HG02973 (cell line): ENCODE results near the gene TPCN2.
"Not testable (repeated sequence)": the region's sequence is repeated elsewhere in the genome, so short reads cannot be mapped to it uniquely, and the experiment has no call there.

Experiments
- ATAC-seq: cut with Tn5 transposase; IDR thresholded peaks from one replicate; pipeline ENCODE4 v1.9.1; 2021; ENCODE audit warnings: moderate library complexity; ENCODE audit not compliant: unreplicated experiment

Gene TPCN2

DNA sequence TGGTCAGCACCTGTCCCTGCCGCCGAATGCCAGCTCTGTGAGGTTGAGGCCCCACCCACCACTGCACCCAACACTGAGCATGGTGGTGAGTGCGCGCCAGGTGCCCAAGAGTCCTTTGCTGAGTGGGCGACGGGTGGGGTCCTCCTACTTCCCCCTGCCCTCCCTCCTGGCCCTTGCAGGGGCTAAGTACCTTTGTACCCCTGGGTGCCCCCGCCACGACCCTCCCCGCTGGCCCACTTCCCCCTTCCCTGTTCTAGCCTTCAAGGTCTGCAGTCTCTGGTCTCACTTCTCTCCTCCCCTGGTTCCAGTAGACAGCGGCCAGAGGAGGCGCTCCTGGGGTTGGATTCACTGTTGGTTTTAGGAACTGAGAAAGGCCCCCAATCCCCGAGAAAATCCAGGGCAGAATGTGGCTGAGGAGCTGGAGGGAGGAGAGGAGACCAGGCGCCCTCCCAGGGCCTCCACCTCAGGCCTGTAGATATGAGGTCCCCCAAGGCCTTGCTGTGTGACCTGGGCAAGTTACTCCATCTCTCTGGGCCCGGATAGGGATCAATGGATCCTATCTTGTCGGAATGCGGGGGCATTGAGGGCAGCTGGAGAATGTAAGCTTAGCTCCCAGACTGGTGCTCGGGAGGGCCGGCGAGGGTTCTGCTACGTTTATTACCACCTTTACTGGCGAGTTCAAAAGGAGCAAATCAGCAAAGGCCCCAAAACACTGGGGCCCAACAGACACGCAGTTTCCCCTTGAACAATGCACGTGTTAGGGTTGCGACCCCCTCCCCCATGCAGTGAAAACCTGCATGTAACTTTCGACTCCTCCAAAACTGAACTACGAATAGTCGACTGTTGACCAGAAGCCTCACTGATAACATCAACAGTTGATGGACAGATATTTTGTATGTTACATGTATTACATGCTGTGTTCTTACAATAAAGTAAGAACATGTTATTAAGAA is 75.1 kb downstream of the TPCN2 start:
- no peak for ATAC-seq

DNA sequence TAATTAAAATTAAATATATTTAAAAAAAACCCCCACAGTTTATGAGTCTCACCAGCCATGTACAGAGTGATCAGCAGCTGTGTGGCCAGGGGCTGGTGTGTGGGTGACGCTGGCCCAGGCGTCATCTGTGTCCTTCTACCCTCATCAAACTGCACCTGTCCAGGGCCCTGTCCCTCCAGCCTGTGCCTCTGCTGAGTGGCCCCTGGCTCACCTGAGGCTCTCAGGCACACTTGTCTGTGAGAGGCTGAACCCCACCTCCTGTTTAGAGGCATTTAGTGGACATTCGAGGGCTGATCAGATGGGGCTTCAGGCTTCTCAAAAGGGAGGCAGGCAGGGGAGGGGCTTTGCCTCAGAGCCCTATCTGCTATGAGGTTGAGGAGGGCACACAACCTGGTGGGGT is 77.1 kb downstream of the TPCN2 start:
- ATAC-seq, result no peak

- no peak for ATAC-seq
Observed at GRCh38 chr11:69126286-69126685, 77.6 kb downstream of the TPCN2 start.

DNA sequence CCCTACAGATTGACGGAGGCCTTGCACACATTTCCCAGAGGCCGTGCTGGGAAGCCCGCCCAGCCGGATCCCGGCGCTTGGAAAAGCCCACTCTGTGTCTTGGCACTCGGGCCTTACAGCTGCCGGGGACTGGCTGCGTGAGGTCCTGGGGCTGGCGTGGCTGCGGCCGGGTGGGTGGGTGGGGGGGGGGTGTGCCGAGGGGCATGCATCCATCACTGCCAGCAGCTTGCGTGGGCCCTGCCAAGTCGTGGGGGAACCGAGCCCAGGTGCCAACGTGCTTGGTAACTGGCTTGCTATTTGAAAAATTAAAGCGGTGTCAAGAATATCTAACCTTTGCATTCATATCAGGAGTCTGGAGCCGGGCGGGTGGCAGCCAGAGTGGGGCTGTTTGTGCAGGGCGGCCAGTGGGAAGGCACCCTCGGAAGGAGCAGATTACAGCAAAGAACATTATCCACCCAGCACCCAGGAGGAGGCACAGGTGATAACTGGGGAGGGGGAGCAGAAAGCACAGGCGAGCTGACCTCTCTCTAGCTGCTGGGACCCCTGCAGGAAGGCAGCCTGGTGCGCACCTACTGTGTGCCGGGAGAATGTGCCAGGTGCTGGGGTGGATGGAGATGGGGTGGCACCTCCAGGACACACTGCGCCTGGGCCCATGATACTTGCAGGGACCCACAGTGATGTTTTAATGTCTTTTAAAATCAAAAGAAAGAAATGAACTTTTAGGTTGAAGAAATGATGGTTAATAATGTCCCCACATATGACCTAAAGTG is 78.5 kb downstream of the TPCN2 start:
- no peak for ATAC-seq

- no peak for ATAC-seq
Observed at GRCh38 chr11:69127884-69128283, 79.2 kb downstream of the TPCN2 start.

- ATAC-seq, result no peak
Observed at GRCh38 chr11:69129053-69129452, 80.3 kb downstream of the TPCN2 start.

GRCh38 chr11:69129647-69130046 is 80.9 kb downstream of the TPCN2 start:
- ATAC-seq, result no peak

DNA sequence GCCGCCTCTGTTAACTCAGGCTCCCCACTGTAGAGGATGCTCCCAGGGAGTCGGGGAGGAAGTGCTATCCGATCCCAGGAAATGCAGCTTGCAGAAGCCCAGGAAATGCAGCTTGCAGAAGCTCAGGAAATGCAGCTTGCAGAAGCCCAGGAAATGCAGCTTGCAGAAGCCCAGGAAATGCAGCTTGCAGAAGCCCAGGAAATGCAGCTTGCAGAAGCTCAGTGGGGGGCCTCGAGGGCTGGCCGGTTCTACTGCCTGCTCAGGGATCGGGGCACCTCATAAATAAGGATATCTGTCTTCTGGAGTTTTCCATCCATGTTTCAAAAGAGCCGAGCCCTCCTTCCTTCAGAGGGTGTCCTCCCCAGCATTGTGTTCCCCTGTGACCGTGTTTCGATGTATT is 81.9 kb downstream of the TPCN2 start:
- ATAC-seq, result no peak

DNA sequence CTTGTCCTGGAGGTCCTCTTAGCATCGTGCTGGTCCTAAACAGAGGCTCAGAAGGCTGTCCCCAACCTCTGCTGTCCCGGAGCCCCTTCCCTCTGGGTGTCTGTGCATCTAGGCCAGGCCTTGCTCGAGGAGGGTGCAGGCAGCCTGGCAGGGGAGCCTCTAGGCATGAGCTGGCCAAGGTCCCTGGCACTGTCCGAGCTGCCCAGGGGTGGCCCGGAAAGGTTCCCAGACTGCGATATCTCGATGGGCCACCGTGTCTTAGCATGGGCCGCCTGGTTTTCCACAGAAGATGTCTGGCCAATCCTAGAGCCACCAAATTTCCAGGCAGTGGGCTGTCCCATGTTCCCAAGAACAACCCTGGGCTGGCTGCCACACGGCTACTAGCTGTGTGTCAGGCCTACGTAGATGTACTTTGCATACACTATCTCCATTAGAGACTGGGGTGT is 82.4 kb downstream of the TPCN2 start:
- no peak for ATAC-seq

GRCh38 chr11:69131644-69132300 is 83.0 kb downstream of the TPCN2 start:
- no peak for ATAC-seq

DNA sequence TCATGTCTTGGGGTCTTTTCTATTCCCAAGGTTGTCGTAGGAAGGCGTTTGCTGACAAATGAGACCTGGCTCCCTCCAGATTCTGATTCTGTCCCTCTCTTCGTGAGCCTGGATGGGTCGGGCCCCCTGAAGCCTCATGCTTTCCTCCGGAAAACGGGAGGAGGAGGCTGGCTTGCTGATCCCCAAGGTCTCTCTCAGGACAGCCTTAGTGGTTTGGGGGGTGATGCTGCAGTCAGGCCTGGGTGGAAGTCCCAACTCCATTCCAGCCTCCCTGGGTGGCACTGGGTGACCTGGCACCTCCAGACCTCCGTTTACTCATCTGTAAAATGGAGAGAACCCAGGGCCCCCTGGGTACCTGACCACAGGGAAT is 83.6 kb downstream of the TPCN2 start:
- no peak for ATAC-seq

DNA sequence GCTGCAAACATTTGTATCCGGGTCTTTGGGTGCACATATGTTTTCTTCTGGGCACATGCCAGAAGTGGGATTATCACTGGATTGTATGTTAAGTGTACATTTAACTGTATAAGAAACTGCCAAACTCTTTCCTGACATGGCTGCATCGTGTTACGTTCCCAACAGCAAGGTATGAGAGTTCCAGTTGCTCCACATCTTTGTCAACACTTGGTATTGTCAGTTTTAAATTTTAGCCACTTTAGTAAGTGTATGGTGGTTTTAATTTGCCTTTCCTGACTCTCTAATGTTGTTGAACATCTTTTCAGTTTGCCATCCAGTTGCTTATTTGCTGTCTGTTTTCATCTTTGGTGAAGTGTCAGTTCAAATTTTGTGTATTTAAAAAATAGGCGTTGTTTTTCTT is 84.5 kb downstream of the TPCN2 start:
- no peak for ATAC-seq

DNA sequence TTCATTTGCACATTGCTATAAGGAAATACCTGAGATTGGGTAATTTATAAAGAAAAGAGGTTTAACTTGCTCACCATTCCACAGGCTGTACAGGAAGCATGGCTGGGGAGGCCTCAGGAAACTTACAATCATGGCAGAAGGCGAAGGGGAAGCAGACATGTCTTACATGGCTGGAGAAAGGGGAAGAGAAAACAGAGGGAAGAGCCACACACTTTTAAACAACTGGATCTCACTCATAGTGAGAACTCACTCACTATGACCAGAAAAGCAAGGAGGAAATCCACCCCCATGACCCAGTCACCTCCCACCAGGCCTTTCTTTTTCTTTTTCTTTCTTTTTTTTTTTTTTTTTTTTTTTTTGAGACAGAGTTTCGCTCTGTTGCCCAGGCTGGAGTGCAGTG is 85.5 kb downstream of the TPCN2 start:
- ATAC-seq, result not testable (repeated sequence)

GRCh38 chr11:69134957-69135356 is 86.2 kb downstream of the TPCN2 start:
- ATAC-seq, result no peak

DNA sequence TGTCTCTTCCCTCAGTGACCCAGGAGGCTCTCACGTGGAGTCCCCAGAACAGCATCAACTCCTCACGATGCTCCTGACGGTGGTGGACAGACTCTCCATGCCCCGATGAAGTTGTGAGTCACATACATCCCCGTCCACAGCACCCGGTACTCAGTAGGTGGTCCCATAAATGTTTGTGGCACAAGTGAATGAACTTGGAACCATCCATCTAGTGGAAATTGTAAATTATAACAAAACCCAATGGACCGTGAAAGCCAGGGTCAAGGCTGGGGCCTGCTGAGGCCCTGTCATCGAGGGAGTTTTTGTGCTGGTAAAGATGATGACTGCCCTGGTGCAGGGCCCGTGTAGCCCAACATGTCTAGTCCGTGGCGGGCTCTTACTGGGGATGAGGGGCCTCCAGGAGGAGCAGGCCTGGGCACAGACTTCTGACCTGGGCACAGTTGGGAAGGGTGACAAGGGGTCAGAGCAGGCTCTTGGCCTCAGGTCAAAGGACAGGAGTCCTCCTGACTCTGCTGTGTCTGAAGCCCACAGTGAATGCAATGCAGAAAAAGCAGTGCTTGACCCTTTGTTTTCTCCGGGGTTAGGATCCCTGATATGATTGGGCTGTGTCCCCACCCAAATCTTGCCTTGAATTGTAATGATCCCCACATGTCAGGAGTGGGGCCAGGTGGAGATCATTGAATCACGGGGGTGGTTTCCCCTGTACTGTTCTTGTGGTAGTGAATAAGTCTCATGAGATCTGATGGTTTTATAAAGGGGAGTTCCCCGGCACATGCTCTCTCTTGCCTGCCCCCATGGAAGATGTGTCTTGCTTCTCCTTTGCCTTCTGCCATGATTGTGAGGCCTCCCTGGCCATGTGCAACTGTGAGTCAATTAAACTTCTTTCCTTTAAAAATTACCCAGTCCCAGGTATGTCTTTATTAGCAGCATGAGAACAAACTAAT is 87.0 kb downstream of the TPCN2 start:
- ATAC-seq, result no peak

DNA sequence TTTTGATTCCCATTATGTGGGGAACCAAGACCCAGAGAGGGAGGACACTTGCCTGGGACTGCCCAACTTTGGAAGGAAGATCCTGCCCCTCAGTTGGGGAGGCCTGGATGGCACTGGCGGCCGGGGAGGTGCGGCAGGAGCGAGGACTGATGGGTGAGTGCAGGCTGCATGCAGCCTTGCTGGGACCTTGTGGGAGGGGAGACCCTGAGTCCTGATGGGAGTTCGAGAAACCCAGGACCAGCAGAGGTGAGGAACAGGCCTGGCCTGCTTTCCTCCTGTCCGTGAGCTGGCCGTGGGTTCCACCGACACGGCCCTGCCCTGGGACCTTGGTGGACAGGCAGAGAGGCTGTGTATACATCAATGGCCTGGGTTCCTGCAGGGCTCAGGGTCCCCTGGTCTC is 87.7 kb downstream of the TPCN2 start:
- ATAC-seq, result no peak

DNA sequence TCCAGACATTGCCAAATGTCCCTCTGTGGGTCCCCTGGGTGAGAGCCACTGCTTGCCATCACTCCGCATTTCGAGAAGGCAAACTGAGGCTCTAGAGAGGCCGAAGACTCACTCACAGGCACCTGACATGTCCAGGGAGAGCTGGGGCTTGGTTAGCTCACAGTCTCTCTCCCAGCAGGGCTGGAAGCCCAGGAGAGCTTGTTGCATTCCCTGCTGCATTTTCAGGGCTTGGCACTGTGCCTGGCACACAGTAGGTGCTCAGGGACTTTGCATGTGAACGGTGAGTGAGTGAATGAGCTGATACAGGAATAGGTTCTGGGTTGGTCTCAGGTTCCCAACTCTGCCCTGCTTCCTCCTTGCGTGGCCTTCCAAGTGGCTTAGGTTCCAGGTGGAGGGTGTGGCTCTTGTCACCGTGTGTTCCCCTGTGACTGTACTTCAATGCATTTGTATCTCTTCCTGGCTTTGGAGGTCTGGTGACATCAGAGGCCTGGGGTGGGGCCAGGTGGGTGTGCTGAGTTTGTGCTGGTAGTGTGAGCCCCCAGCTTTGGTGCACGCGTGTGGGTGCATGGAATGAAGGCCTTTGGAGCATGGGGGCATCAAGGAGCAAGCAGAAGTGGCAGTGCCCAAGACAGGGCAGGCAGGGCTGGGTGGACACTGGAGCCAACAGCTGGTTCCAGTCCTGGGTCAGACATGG is 88.6 kb downstream of the TPCN2 start:
- ATAC-seq, result no peak

DNA sequence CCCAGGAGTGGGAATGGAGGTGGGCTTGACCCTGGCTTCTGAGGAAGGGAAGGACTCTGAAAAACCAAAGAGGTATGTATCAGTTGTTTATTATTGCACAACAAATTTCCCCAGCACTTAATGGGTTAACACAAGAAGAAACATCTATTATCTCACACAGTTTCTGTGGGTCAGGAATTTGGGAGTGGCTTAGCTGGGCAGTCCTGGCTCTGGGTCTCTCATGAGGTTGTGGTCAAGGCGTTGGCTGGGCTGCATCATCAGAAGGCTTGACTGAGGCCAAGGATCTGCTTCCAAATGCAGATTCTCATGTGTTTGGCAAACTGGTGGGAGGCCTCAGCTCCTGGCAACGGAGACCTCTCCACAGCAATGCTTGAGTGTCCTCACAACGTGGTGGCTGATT is 89.5 kb downstream of the TPCN2 start:
- ATAC-seq, result no peak

GRCh38 chr11:69140161-69140560 is 91.4 kb downstream of the TPCN2 start:
- not testable (repeated sequence) for ATAC-seq

GRCh38 chr11:69140635-69141034 is 91.9 kb downstream of the TPCN2 start:
- ATAC-seq, result no peak
